Measurements from ENCODE around the gene PSAP. TPM values are rescaled to one million over a fixed set of nuclear protein-coding genes. Genes with fewer than 3 reads are reported as not detected.

The PSAP gene
- polyA plus RNA-seq, 3 donors, result 3,391 to 8,673 (median 7,346) TPM

DNA sequence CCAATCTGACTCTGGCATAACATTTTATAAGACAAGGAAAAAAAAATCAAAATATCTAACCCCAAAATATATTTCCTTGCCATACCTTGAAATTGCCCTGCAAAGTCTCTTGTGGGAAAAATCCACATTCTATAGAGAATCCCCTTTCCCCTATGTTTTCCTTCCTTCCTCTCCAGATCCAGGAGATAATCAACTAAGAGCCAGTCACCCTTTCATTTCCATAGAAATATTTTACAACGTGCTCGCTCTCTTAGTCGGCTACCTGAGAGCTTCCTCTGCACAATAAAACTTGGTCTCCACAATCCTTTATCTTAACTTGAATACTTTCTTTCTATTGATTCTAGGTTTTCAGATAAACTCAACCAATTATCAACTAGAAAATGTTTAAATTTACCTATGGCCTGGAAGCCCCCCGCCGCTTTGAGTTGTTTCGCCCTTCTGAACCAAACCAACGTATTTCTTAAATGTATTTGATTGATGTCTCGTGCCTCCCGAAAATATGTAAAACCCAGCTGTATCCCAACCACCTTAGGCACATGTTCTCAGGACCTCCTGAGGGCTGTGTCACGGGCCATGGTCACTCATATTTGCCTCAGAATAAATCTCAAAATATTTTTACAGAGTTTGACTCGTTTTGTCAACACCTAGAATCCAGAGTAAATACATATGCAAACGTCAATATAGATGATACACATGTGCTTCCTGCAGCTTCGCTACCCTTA is 869 bp downstream of the PSAP start:
- Mint-ChIP-seq H3K36me3 (peaks cover 39 to 50% of the 10 kb centered on the region in 2 donors), H3K27ac (peak overlapping the region; percentile 90 to 100 (median 96)), H3K9me3 (peaks cover 0 to 3% (median 0%) of the 10 kb centered on the region in 7 donors), H3K4me1 (peaks cover 57% of the 10 kb centered on the region), H3K4me3 (peak overlapping the region; percentile 99), H3K27me3 (ENCODE audit: low read depth in 3 of 3) (no peaks in the 10 kb centered on the region)
- Histone ChIP-seq H3K4me3 (replicated peaks in 1 of 3; ENCODE audit: low read depth in 2 of 3, low read length in 3 of 3) (peak overlapping the region; percentile 88 to 99 (median 93)), H3K9me3 (replicated peaks in 1 of 2; ENCODE audit: control insufficient read depth in 1 of 2, insufficient read depth in 1 of 2, low read length in 2 of 2) (no peaks in the 10 kb centered on the region), H3K79me2 (ENCODE audit: insufficient read depth, low read length) (peaks cover 61% of the 10 kb centered on the region), H3K27me3 (ENCODE audit: control insufficient read depth in 2 of 2, insufficient read depth in 2 of 2, low read length in 2 of 2) (no peaks in the 10 kb centered on the region), H4K20me1 (ENCODE audit: insufficient read depth, low read length) (peaks cover 59% of the 10 kb centered on the region), H2AFZ (ENCODE audit: insufficient read depth, low read depth, low read length, poor library complexity, severe bottlenecking) (no peak overlapping the region), H3K4me2 (replicated peaks; ENCODE audit: extremely low read depth, low read length, poor library complexity, severe bottlenecking) (peak overlapping the region; percentile 95), H3K36me3 (replicated peaks in 1 of 2; ENCODE audit: control insufficient read depth in 1 of 2, insufficient read depth in 2 of 2, low read length in 2 of 2) (peaks cover 11 to 14% of the 10 kb centered on the region in 2 donors), H3K27ac (ENCODE audit: low read depth in 1 of 2, low read length in 2 of 2) (peak overlapping the region; percentile 87 to 97), H3K9ac (ENCODE audit: insufficient read depth, low read length, poor library complexity, severe bottlenecking) (peak overlapping the region; percentile 99), H3K4me1 (ENCODE audit: control insufficient read depth in 1 of 2, insufficient read depth in 2 of 2, low read length in 2 of 2) (peaks cover 66 to 70% of the 10 kb centered on the region in 2 donors)
- no peak for TF ChIP-seq CTCF (IDR thresholded peaks at IDR 0.05)
- 0% methylated on average over 6 of the region's 13 CpGs for WGBS (ENCODE audit: insufficient coverage)
- intact Hi-C loops (cut with micrococcal nuclease), result loop anchor here (2.0 to 5.0 kb wide), 2 partner anchors 39 to 47 kb away; no protein-coding TSS in a partner anchor
- no peak for DNase-seq

DNA sequence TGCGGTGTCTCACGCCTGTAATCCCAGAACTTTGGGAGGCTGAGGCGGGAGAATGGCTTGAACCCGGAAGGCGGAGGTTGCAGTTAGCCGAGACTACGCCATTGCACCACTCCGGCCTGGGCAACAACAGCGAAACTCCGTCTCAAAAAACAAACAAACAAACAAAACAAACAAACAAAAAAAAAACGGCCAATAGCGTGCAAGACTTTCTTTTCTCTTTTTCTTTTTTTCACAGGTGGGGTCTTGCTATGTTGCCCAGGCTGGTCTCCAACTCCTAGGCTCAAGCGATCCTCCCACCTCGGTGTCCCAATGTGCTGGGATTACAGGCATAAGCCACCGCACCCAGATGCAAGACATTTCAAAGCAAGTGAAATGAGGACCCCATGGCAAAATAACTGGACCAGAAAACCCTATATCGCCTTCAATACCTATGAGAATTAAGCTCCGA is 1.6 kb downstream of the PSAP start:
- peak overlapping the region; percentile 44 to 97 for H3K27ac ChIP-seq (ENCODE audit: low read depth in 1 of 2, low read length in 2 of 2)
- peak overlapping the region; percentile 88 to 99 (median 93) for H3K4me3 ChIP-seq (replicated peaks in 1 of 3; ENCODE audit: low read depth in 2 of 3, low read length in 3 of 3)
- Mint-ChIP-seq H3K4me3 (peak overlapping the region; percentile 99), H3K36me3 (peaks cover 42 to 55% of the 10 kb centered on the region in 2 donors), H3K27me3 (ENCODE audit: low read depth in 3 of 3) (no peaks in the 10 kb centered on the region), H3K9me3 (peaks cover 0 to 3% (median 0%) of the 10 kb centered on the region in 7 donors), H3K4me1 (peaks cover 64% of the 10 kb centered on the region), H3K27ac (peak overlapping the region; percentile 50 to 100 (median 94))
- intact Hi-C loops (cut with micrococcal nuclease), result no loop called here
- no peaks in the 10 kb centered on the region for H3K27me3 ChIP-seq (ENCODE audit: control insufficient read depth in 2 of 2, insufficient read depth in 2 of 2, low read length in 2 of 2)
- peaks cover 66% of the 10 kb centered on the region for H4K20me1 ChIP-seq (ENCODE audit: insufficient read depth, low read length)
- no peak overlapping the region for H2AFZ ChIP-seq (ENCODE audit: insufficient read depth, low read depth, low read length, poor library complexity, severe bottlenecking)
- peak overlapping the region; percentile 95 for H3K4me2 ChIP-seq (replicated peaks; ENCODE audit: extremely low read depth, low read length, poor library complexity, severe bottlenecking)
- H3K4me1 ChIP-seq (ENCODE audit: control insufficient read depth in 1 of 2, insufficient read depth in 2 of 2, low read length in 2 of 2), result peaks cover 73 to 77% of the 10 kb centered on the region in 2 donors
- no peak for TF ChIP-seq CTCF (IDR thresholded peaks at IDR 0.05)
- peaks cover 11 to 14% of the 10 kb centered on the region in 2 donors for H3K36me3 ChIP-seq (replicated peaks in 1 of 2; ENCODE audit: control insufficient read depth in 1 of 2, insufficient read depth in 2 of 2, low read length in 2 of 2)
- 93% methylated on average over 5 of the region's 17 CpGs for WGBS (ENCODE audit: insufficient coverage)
- H3K9ac ChIP-seq (ENCODE audit: insufficient read depth, low read length, poor library complexity, severe bottlenecking), result peak overlapping the region; percentile 99
- H3K79me2 ChIP-seq (ENCODE audit: insufficient read depth, low read length), result peaks cover 68% of the 10 kb centered on the region
- no peaks in the 10 kb centered on the region for H3K9me3 ChIP-seq (replicated peaks in 1 of 2; ENCODE audit: control insufficient read depth in 1 of 2, insufficient read depth in 1 of 2, low read length in 2 of 2)
- no peak for DNase-seq
